ENCODE data around the gene DNASE1L1. TPM values are rescaled to one million over a fixed set of nuclear protein-coding genes. Genes with fewer than 3 reads are reported as not detected.

The DNASE1L1 gene
- 10 to 100 TPM; 23.4 to 26.8 TPM for total RNA-seq
- long read RNA-seq, partial matches to known transcripts, result 2 of 11 reads
- long read RNA-seq, other reads (novel, unspliced or antisense), result 2 of 11 reads

DNA sequence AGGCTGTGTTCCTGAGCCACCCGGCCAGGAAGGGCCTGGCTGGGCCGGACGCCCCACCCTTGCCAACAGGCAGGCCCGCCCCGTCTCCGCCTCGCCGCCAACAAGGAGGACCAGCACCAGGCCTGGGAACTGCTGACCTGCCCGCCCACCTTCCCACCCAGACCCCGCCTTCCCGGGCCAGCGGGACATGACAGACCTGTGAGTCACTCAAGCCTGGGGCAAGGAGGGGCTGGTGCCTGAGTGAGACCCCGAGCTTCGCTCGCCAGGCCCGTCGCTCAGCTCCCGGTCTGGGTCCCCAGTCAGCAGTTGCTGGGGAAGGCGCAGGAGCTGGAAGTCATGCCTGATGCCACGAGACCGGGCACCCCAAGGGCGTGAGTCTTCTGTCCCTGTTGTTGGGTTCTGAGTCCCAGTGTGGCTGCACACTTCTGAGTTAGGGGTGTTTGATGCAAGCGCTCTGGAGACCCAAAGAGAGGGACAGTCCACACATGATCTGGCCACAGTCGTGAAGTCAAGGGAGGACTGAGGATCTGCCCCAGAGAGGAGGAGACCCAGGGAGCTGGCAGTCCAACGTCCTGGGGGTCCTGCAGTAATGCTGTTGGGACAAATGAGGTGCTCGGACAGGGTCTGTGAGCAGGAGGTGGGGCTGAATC, at the start of gene DNASE1L1:
Gene DNASE1L1 (minus strand): TSS at position 33 of the 650 bp plus-strand sequence. CDS start 3,686 bp downstream, outside the sequence.
- DNase-seq (peak; percentile 86 to 93), ATAC-seq (peak; percentile 83)
- intact Hi-C loops (cut with DNase I, micrococcal nuclease), result no loop called here

GRCh38 chrX:154458116-154458953, 49.3 kb upstream of the DNASE1L1 start, which contains the start of gene PLXNA3:
Gene PLXNA3, plus strand, starts transcription at chrX:154458281. Its CDS starts 1,903 bp downstream, at chrX:154460184.
- ATAC-seq (peak; percentile 63), DNase-seq (peak in 1 of 2 donors; percentile 64)
- intact Hi-C loops (cut with DNase I, micrococcal nuclease), result no loop called here

DNA sequence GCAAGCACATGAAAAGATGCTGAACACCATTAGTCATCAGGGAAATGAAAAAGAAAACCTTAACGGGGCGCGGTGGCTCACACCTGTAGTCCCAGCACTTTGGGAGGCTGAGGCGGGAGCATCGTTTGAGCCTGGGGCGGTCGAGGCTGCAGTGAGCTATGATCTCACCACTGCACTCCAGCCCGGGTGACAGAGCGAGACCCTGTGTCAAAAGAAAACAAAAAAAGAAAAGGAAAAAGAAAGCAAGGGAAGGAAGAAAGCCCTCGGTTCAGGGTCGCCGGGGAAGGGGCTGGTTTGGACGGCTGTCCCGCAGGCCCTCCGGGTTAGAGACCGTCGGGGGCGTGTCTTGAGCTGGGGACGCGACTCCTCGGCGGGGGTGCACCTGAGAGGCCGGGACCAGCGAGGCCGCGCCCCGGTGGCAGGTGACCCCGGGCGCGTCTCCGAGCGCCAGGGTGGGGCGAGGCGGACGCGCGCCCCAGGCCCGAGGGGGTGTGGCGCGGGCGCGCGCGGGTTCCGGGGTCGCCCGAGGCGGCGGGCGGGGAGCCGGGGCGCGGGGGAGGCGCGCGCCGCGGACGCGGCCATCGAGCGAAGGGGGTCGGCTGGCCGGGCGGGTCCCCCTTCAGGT, 48.5 kb upstream of the DNASE1L1 start:
- DNase-seq, result peak; percentile 62 to 71
- peak; percentile 82 for ATAC-seq
- intact Hi-C loops (cut with DNase I, micrococcal nuclease), result no loop called here

- intact Hi-C loops (cut with DNase I, micrococcal nuclease), result no loop called here
- DNase-seq (no peak), ATAC-seq (no peak)
These were observed 43.8 kb upstream of the DNASE1L1 start for GRCh38 chrX:154452823-154453222.

GRCh38 chrX:154450312-154450711, 41.3 kb upstream of the DNASE1L1 start:
- intact Hi-C loops (cut with DNase I, micrococcal nuclease), result no loop called here
- no peak for ATAC-seq
- DNase-seq, result no peak

- DNase-seq, result no peak
- intact Hi-C loops (cut with DNase I, micrococcal nuclease), result no loop called here
- no peak for ATAC-seq
These were observed 40.6 kb upstream of the DNASE1L1 start for GRCh38 chrX:154449618-154450017.

DNA sequence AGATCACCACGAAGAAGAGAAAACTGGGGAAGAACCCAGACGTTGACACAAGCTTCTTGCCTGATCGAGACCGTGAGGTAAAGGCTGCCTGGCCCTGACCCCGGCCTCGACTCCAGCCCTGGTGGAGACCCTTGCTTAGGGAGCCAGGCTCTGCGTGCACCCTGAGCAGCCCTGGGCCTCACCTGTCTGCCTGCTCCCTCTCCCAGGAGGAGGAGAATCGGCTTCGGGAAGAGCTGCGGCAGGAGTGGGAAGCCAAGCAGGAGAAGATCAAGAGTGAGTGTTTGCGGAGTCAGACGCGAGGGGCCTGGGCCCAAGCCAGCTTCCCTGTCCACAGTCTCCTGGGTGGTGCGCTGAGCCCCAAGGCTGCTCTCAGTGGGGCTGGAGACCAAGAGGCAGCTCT, 39.4 kb upstream of the DNASE1L1 start:
- no peak for ATAC-seq
- DNase-seq, result no peak
- intact Hi-C loops (cut with DNase I, micrococcal nuclease), result no loop called here

DNA sequence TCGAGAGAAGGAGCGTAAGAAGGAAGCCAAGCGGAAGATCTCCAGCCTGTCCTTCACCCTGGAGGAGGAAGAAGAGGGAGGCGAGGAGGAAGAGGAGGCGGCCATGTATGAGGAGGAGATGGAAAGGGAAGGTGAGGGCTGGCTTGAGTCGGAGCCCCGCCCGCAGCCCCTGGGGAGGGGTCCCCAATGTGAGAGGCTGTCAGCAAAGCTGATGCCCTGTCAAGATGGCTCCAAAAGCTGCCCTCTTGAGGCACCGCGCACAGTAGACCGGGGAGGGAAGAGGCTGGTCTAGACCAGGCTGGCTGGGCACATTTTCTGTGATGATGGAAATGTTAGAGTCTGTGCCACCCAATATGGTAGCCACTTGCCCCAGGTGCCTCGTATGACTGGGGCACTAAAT, 37.4 kb upstream of the DNASE1L1 start:
- ATAC-seq, result no peak
- no peak for DNase-seq
- intact Hi-C loops (cut with DNase I, micrococcal nuclease), result no loop called here

DNA sequence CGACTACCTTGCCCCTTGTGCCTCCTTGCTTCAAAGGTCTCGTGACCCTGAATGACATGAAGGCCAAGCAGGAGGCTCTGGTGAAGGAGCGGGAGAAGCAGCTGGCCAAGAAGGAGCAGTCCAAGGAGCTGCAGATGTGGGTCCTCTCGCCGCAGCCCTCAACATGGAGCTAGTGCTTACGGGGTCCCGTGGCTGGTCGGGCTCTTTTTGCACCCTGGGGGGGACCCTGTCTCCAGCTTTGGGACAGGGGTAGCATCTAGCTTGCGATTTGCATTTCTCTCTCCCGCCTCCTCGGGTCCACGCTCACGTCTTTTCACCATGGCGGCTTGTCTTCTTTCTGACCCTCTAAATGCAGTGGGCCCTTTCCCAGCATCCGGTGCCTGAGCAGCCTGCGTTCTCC, 36.7 kb upstream of the DNASE1L1 start:
- DNase-seq (no peak), ATAC-seq (no peak)
- intact Hi-C loops (cut with DNase I, micrococcal nuclease), result no loop called here

DNA sequence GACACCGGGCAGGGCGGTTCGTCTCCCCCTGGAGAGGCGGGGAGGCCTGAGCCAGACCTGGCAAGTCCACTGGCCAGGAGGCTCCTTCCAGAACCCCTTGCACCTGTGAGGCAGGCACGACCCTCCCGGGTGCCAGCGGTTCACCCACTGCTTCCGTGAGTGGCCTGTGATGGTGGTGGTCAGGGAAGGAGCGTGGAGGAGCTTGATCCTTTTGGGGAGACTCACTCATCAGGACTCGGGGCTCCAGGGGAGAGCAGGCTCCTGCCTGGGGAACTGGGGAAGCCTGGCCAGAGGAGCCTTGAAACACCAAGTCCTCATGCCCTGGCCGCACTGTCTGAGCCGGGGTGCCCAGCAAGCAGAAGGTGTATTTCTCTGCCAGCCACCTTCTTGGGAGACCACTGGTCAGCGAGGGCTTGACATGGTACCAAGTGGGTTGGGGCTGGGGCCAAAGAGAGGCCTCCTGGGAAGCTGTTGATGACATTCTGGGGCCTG, 35.7 kb upstream of the DNASE1L1 start:
- ATAC-seq (peak; percentile 16), DNase-seq (no peak)
- intact Hi-C loops (cut with DNase I, micrococcal nuclease), result no loop called here

DNA sequence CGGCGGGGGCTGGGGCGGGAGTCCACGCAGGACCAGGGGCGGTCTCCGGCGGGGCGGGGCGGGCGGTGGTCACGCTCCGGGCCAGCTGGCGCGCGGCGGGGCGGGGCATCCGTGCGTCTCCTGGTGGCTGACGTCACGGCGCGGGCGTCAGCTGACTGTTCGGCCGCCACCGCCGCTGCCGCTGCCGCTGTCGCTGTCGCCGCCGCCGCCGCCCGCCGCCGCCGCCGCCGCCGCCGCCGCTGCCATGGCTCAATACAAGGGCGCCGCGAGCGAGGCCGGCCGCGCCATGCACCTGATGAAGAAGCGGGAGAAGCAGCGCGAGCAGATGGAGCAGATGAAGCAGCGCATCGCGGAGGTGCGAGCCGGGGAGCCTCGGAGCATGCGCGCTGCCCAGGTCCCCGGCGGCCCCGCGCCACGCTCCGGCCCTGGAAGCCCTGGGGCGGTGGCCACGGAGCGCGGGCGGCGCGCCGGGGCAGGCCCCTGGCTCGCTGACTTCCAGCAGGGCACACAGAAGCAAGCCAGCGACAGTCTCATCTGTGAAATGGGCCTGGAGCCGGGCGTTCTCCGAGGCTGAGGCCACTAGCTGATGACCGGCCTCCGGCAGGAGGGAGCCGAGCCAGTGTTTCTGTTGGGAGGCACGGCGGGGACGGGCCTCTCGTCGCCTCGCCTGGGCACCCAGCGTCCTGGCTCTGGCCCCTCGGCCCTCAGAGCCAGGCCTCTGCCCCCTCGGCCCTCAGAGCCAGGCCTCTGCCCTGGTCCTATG, 35.1 kb upstream of the DNASE1L1 start, which contains the start of gene FAM50A:
Gene FAM50A (plus strand): TSS at position 150 of the 763 bp plus-strand sequence. CDS start 95 bp downstream, at position 245.
- DNase-seq, result peak; percentile 74 to 87
- ATAC-seq, result peak; percentile 91

GRCh38 chrX:154443479-154443910, 34.4 kb upstream of the DNASE1L1 start:
- intact Hi-C loops (cut with DNase I, micrococcal nuclease), result no loop called here

More for the DNA sequence above, 35.1 kb upstream of the DNASE1L1 start, which contains the start of gene FAM50A:
- intact Hi-C loops (cut with DNase I, micrococcal nuclease), result no loop called here

GRCh38 chrX:154441984-154442707, 33.1 kb upstream of the DNASE1L1 start:
- DNase-seq (no peak), ATAC-seq (no peak)
- intact Hi-C loops (cut with DNase I, micrococcal nuclease), result no loop called here

More at GRCh38 chrX:154443479-154443910, 34.4 kb upstream of the DNASE1L1 start:
- no peak for ATAC-seq
- DNase-seq, result no peak

DNA sequence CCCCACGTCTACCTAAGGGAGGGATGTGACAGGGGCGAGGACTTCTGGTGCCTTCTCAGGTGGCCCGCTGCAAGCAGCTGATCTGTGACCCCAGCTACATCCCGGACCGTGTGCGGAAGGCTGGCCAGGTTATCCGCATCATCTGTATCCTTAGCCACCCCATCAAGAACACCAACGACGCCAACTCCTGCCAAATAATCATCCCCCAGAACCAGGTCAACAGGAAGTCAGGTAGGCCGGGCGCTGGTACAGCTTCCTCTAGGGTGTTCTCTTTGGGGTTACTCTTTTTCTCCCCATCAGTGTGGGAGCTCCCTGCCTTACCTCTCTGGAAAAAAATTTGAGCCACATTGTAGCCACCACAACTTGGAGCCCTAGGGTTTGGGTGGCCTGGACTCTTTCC, 32.5 kb upstream of the DNASE1L1 start:
- DNase-seq (no peak), ATAC-seq (no peak)
- intact Hi-C loops (cut with DNase I, micrococcal nuclease), result no loop called here

GRCh38 chrX:154440623-154441357, 31.7 kb upstream of the DNASE1L1 start:
- intact Hi-C loops (cut with DNase I, micrococcal nuclease), result no loop called here
- no peak for DNase-seq
- no peak for ATAC-seq

DNA sequence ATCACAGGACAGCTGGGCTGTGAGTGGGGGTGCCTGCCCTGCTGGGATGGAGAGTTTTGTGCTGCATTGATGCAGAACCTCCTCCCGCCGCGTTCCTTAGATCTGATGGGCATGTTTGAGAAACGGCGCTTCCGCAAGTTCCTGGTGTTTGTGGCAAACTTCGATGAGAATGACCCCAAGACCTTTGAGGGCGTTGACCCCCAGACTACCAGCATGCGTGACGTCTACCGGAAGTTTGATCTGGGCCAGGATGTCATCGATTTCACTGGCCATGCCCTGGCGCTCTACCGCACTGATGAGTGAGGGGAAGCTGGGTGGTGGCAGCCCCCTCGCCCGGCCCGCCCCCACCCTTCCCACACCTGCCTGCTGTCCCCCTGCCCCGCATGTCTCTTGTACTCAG, 30.8 kb upstream of the DNASE1L1 start:
- intact Hi-C loops (cut with DNase I, micrococcal nuclease), result no loop called here
- ATAC-seq (no peak), DNase-seq (no peak)

All from left colon (tissue), 2 donors.